Endothelial cell (in vitro differentiated cells): Measurements from ENCODE around the gene PTPRE. TPM values are rescaled to one million over a fixed set of nuclear protein-coding genes. Genes with fewer than 3 reads are reported as not detected.

Experiments used
- DNase-seq: peaks from one replicate; pipeline ENCODE4 v3.0.0; 2021; ENCODE audit warnings: low spot score
- H3K27ac Mint-ChIP-seq: one replicate; pipeline ENCODE4 v1.8.0; 2021; ENCODE audit warnings: mixed read lengths, inconsistent platforms; ENCODE audit not compliant: unreplicated experiment
- H3K27me3 Mint-ChIP-seq: one replicate; pipeline ENCODE4 v1.8.0; 2021; ENCODE audit warnings: mild to moderate bottlenecking, moderate library complexity, mixed read lengths, inconsistent platforms; ENCODE audit not compliant: unreplicated experiment
- H3K36me3 Mint-ChIP-seq: one replicate; pipeline ENCODE4 v1.8.0; 2021; ENCODE audit warnings: mild to moderate bottlenecking, low read depth, mixed read lengths, inconsistent platforms; ENCODE audit not compliant: unreplicated experiment
- H3K4me1 Mint-ChIP-seq: one replicate; pipeline ENCODE4 v1.8.0; 2021; ENCODE audit warnings: mild to moderate bottlenecking, mixed read lengths, inconsistent platforms; ENCODE audit not compliant: unreplicated experiment
- H3K4me3 Mint-ChIP-seq: one replicate; pipeline ENCODE4 v1.8.0; 2021; ENCODE audit warnings: mild to moderate bottlenecking, mixed read lengths, inconsistent platforms; ENCODE audit not compliant: unreplicated experiment
- H3K9me3 Mint-ChIP-seq: one replicate; pipeline ENCODE4 v1.8.0; 2021; ENCODE audit warnings: mixed read lengths, inconsistent platforms; ENCODE audit not compliant: unreplicated experiment
- CTCF ChIP-seq: fragments of 200-600 bp; sonication (generic); IDR thresholded peaks from one replicate; pipeline ENCODE4 v1.5.0; 2021; ENCODE audit warnings: antibody characterized with exemption; ENCODE audit not compliant: unreplicated experiment
- total RNA-seq: library from RNA; stranded (reverse); fragmentation: NEBNext Ultra II Directional; extraction: Animal tissue kit (Norgen Biotek cat#: 25700); gene quantifications from one replicate; pipeline ENCODE4 v1.2.1, GENCODE V29; 2021; ENCODE audit not compliant: unreplicated experiment

Gene PTPRE
- total RNA-seq, 1 donor from 2014 or later, result 117 TPM

GRCh38 chr10:128046156-128046952 lies 139.5 kb downstream of the PTPRE start:
- Mint-ChIP-seq H3K27ac (peak overlapping the region; percentile 72), H3K4me1 (peaks cover 50% of the 10 kb centered on the region)

GRCh38 chr10:128046953-128047290 lies 140.0 kb downstream of the PTPRE start:
- Mint-ChIP-seq H3K4me3 (peak overlapping the region; percentile 90), H3K4me1 (peaks cover 54% of the 10 kb centered on the region), H3K27ac (no peak overlapping the region), H3K27me3 (peaks cover 14% of the 10 kb centered on the region), H3K36me3 (peaks cover 42% of the 10 kb centered on the region), H3K9me3 (no peaks in the 10 kb centered on the region)
- DNase-seq, result no peak
- TF ChIP-seq CTCF, result no peak

More at GRCh38 chr10:128046156-128046952, 139.5 kb downstream of the PTPRE start:
- Mint-ChIP-seq H3K4me3 (peak overlapping the region; percentile 37), H3K27me3 (peaks cover 14% of the 10 kb centered on the region), H3K9me3 (no peaks in the 10 kb centered on the region), H3K36me3 (peaks cover 39% of the 10 kb centered on the region)
- no peak for DNase-seq
- no peak for TF ChIP-seq CTCF

- Mint-ChIP-seq H3K4me3 (peak overlapping the region; percentile 90), H3K27me3 (peaks cover 14% of the 10 kb centered on the region), H3K9me3 (no peaks in the 10 kb centered on the region), H3K4me1 (peaks cover 58% of the 10 kb centered on the region), H3K36me3 (peaks cover 47% of the 10 kb centered on the region), H3K27ac (peak overlapping the region; percentile 97)
- TF ChIP-seq CTCF, result no peak
- DNase-seq, result peak; percentile 66
Measured at GRCh38 chr10:128047351-128047750, 140.4 kb downstream of the PTPRE start.

DNA sequence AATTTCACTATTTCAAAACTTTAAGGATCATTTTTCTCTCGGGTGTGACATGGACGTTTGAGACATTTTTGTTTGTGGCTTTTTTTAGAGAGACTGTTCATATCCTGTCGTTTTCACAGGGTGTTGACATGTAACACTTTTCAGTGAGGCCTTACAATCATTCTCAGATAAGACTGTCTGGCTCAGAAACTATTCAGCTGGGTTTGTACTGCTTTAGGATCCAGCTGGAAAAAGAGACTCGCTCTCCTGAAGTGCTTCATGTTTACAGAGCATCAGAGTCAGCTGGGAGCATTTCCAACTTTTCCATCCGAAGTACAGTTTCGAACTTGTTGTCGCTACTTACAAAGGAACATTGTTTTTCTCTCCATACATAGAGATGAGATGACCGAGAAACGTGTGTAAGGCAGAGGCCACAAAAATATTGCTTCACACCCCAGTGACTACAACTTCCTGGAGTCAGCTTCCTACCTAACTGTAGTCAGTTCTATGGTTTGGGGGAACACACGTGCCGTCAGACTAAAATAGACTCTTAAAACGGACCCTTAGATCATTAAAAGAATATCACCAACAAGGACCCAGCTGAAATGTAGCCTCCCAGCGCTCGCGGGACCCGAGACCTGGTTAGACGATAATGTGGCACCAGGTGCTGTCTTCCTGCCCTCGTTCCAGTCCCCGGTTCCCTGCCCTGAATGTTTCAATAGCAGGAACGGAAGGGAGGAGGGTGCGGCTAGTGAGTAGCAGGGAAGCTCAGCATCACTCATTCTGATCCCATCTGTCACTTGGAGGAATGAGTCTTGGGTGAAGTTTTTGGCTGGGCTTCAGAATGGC lies 141.3 kb downstream of the PTPRE start:
- Mint-ChIP-seq H3K27ac (peak overlapping the region; percentile 97), H3K9me3 (no peaks in the 10 kb centered on the region), H3K36me3 (peaks cover 54% of the 10 kb centered on the region), H3K4me3 (peak overlapping the region; percentile 90), H3K27me3 (peaks cover 14% of the 10 kb centered on the region), H3K4me1 (peaks cover 65% of the 10 kb centered on the region)
- no peak for TF ChIP-seq CTCF
- DNase-seq, result no peak
